ENCODE results near the gene ST14.
"Not testable (repeated sequence)": the region's sequence is repeated elsewhere in the genome, so short reads cannot be mapped to it uniquely, and the experiment has no call there.

ST14 gene

DNA sequence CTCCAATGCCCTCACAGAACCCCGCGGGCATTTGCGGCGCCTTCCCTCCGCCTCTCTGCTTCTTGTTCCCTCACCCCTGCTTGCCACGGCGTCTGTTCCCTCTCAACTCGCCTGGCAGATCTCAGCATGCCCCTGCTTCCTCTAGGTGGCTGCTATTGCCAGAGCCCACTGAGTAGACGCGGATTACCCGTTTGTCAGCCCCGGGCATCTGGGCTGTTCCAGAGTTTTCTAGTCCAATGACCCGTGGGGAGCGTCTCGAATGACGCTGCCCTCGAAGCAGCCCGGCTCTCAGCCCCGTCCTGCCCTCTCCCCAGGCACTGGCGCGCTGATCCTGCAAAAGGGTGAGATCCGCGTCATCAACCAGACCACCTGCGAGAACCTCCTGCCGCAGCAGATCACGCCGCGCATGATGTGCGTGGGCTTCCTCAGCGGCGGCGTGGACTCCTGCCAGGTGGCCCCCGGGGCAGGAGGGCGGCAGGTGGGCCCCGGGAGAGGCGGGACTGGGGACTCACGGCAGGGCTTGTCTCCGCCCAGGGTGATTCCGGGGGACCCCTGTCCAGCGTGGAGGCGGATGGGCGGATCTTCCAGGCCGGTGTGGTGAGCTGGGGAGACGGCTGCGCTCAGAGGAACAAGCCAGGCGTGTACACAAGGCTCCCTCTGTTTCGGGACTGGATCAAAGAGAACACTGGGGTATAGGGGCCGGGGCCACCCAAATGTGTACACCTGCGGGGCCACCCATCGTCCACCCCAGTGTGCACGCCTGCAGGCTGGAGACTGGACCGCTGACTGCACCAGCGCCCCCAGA lies 49.7 kb downstream of the ST14 start:
- no peak for DNase-seq (ENCODE audit: low read depth in 2 of 2)

DNA sequence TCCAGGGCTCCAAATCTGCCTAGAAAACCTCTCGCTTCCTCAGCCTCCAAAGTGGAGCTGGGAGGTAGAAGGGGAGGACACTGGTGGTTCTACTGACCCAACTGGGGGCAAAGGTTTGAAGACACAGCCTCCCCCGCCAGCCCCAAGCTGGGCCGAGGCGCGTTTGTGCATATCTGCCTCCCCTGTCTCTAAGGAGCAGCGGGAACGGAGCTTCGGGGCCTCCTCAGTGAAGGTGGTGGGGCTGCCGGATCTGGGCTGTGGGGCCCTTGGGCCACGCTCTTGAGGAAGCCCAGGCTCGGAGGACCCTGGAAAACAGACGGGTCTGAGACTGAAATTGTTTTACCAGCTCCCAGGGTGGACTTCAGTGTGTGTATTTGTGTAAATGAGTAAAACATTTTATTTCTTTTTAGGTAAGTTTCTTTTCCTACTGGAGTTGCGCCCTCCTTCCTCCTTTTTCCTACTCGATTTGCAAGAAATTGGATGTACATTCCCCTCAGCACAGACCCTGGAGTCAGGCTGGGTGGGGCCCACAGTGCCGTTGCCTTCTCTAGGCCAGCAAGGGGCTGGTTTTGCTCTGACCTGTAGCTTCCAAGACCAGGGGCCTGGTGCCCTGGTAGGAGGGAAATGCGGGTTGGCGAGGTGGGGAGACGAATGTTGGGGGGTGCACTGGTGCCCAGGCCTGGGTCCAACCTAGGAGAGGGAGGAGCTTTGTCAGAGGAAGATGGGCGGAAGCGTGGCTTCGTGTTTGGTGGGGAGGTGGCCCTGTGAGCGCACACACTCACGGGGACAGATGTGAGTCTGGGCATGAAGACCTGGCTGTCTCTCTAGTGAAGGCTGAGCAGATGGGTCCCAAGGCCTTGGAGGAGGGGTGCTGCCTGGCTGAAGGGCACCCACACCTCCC lies 50.6 kb downstream of the ST14 start:
- DNase-seq (ENCODE audit: low read depth in 2 of 2) = no peak

DNA sequence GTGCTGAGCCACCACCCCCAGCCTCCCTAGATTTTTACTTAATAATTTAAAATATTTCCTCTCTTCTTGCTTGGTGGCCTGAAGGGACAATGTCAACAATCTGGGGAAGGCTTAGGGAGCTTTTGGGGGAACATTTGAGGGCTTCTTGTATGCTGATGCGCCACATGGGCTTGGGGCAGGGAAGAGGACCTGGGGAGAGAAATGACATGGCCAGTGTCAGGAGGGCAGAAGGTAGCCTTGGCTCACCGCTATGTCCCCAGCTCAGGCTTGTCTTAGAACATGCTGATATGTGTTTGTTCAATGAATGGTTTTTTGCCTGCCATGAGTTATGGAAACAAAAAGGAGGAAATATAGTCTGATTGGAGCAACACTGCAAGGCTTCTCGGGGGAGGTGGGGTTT lies 51.6 kb downstream of the ST14 start:
- no peak for DNase-seq (ENCODE audit: low read depth in 2 of 2)

DNA sequence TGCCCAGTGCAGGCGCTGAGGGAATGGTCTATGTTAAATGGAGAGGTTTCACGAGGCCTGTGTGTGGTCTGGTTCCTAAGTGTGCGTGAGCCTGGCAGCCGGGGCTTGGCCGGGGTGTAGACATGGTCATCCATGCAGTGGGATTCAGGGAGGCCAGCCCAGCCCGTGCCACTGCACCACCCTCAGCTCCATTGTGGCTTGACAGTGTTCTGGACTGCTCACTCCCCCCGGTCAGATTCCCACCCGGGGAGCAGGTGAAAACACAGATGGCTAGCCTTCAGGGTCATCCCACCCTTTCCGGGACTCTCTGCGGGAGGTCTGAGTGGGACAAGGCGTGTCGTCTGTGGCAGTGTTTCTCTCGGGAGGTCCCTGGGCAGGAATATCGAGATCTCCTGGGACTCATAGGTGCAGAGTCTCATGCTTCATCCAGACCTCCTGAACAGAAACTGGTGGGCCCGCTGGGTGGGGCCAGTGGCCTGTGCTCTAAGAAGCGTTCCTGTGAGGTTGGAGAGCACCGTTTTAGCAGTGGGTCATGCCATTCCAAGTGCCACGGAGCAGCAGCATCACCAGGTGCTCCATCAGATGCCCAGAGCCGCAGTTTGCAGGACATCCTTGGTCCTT lies 52.3 kb downstream of the ST14 start:
- no peak for DNase-seq (ENCODE audit: low read depth in 2 of 2)

DNA sequence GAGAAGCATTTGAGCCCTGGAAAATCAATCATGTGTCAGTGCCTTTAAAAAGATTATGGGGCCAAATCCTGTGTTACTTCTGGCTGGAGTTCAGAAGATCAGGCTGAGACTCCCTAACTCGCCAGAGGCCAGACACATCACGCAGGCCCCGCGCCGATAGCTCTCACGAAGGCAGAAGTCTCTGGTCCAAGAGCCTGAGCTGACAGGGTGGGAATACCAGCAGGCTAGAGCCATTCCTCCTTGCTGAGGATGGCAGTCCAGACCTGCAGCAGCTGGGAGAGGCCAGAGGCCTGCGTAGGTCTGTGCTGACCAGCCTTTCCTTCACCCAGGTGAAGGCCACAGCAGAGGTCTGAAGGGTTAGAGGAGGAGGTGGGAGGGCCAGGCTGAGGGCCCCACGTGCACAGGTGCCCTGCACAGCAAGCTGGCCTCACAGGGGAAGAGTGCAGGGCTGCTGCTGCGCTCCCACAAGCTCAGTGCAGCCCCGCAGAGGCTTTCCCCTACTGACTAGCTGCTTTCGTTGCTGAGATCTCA lies 52.9 kb downstream of the ST14 start:
- DNase-seq (ENCODE audit: low read depth in 2 of 2) = no peak

DNA sequence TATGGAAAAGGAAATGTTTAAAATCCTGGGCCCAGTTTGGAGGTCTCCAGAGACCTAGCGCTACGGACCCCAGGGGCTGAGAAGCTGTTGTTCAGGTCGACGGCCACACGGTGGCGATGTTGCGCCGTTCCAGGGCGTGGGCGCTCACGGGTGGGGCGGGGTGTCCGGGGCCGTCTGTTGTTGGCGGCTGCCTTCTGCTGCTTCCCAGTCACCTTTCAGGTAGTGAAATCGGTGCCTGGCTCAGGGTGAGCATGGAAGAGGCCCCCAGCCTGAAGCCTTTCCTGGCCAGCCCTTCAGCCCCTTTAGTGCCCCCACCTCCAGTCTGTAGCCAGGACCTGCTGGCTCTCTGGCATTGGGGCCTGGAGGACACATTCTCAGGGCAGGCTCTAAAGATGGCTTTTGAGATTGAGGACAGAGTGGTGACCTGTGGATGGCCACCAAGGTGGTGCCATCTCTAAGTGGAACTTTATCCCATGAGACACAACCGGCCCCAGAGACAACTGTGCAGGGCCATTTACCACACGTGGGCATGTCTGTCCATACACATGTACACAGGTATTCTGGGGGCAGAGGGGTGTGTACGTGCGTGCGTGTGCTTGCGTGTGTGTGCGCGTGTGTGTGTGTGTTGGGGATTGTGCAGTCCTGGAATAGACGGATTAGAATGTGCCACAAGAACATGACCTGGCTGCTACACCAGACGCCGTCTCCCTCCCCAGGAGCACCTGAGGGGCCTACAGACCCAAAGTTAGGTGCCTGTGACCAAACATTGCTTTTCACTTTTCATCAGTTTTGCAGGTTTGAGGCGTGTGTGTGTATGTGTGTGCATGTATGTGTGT lies 53.8 kb downstream of the ST14 start:
- peak; percentile 19 to 35 for DNase-seq (ENCODE audit: low read depth in 2 of 2)

DNA sequence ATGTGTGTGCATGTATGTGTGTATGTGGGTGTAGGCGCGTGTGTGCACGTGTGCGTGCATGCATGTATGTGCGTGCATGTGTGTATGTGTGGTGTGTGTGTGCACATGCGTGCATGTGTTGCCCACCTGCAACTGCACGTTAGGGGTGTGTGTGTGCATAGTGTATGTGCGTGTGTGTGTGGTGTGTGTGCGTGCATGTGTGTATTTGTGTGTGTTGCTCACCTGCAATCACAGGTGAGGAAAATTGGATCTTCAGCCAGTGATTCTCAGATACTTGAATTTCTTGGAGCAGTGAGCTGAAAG lies 54.3 kb downstream of the ST14 start:
- DNase-seq (ENCODE audit: low read depth in 2 of 2) = no peak

DNA sequence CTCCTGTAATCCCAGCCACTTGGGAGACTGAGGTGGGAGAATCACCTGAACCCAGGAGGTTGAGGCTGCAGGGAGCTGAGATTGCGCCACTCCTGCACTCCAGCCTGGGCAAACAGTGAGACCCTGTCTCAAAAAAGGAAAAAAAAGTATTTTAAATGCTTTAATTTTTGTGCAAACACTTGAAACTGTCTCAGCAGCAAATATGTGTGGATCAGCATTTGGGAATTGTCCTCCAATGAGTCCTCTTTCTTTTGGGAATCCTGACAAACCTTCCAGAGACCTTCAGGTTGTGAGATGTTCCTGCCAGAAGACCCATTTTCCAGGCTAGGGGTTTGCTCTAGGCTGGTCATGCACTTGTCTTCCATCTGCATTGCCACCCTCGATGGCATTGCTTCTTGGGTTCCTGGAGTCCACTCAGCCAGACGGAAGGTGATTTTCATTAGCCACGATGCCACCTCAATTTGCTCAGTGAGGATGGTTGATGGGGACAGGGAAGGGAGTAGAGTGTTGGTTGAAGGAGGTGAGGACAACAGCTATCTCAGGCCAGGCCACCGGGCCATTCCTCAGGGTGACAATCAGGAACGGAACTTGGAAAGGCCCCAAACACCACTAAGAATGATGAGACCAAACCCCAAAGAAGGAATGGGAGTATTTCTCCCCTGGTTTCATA lies 55.4 kb downstream of the ST14 start:
- DNase-seq (ENCODE audit: low read depth in 2 of 2) = no peak

DNA sequence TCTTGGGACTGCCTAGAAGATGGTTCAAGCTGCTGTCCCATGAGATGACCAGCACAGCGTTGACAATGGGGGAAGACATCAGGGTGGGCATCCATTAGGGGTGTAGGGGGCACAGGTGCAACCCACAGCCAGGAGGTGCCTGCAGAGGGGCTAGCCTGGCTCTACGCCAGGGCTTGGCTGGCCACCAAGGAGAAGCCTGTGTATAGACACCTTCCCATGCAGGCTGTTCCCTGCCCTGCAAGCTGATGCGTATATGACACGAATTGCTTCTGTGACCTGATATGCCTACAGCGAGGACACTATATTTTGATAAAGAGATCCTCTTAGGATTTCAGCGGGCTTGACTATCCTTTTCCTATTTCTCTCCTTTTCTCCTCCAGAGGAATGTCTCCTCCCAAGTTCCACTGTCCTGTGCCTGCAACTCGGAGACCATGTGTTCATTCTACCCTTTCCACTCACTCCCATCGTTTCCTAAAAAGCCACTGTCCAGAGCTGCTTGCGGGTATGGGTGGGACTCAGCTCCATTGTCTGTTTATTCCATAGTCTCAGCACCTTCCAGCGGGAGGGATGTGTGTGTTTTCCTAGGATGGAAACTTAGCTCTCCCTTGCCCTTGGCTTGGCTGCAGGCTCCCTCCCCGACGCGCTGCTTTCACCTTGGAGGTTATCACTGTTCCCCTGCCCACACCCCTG lies 56.1 kb downstream of the ST14 start:
- DNase-seq (ENCODE audit: low read depth in 2 of 2) = no peak

DNA sequence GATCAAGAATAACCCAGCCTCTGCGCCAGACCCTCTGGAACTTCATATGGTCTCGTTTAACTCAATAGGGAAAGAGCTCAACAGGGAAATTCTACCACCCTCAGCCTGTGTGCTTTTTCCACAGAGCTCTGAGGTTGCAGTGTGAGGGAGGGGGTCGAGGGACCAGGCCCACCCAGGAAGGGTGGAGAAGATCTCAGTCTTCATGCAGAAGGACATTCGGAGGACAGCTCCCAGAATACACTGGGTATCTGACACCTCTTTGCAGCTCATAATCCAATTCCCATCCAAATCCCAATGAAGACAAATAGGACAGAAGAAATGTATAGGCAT lies 56.6 kb downstream of the ST14 start:
- no peak for DNase-seq (ENCODE audit: low read depth in 2 of 2)

DNA sequence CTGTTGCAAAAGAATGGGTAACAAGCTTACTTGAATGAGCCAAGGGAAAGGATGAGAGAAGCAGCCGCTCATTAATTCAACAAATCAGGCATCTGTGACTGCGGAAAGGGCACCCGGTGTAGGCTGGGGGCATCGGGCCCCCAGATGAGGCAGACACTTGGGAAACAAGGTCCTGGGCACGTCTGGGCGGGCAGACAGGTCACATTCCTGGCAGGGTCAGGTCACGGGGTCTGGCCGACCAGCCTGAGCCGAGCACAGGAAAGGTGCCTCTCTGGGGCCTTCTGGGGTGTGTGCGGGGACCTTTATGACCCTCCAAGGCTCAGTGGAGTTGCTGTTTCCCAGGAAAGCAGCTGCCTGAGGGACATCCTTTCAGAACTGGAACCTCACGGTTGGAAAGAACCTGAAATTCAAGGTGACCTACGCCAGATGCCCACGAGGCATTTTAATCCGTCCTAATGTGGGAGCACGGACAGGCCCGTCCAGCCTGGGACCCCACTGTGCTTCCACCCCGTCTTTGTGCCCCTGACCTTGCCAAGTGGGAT lies 57.1 kb downstream of the ST14 start:
- no peak for DNase-seq (ENCODE audit: low read depth in 2 of 2)

DNA sequence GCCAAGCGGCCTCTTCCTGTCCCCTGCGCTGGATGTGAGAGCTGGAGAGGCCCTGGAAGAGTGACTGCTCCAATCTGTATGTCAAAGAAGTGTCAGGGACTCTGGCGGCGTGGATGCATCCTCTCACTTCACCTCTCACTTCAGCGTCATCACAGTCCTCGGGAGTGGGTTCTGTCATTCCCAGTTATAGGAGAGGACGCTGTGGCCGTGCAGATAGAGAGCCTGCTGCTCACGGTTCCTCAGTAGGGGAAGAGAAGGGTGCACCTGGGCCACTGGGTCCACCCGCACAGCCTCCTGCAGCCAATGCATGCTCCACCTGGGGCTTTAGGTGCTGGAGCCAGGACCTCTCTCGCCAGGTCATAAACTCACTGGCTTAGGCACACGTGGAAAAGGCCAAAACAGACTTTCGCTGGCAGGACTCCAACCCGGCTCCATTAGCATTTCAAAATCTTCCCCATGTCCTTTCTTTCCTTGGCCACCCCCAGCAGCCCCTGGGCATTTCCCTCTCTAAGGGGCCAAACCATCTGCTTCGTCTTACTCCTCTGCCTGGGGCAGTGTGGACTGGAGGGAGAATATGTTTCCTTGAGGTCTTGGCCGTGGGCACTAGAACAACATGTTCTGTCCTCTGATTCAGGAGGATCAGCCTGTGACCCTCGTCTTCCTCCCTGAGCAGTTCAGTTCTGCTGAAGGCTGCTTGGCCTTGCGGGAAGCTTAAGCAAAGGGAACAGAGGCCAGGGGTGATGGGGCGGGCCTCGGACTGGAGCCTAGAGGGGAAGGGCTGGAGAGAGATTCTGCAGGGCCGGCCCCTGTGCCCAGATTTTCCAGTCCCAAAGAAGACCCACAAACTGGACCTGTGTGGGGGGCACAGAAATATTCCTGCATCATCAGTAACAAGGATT lies 57.8 kb downstream of the ST14 start:
- DNase-seq (ENCODE audit: low read depth in 2 of 2) = no peak

DNA sequence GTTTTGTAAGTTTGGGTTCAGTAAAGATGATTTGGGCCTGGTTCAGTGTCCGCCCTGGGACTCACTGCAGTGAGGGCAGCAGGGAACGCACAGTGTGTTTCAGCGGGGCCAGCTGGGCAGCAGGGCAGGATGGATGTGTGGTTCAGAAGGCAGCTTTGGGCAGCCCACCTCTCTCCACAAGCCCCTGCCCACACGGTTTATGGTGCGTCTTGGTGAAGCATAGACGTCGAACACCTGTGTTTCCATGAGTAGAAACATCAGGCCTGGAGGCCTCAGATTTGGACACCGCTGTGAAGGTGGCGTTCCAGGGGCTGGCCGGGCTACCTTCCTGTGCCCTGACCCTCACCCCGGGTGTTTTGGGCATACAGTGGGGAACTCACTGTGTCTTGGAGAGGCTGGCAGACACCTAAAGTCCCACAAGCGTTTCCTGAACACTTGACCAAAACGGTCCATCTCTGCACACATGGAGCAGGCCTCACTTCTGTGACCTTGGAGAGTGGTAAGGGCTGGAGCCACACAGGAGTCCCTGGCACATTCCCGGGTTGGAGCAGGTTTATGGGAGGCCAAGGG lies 59.0 kb downstream of the ST14 start:
- DNase-seq (ENCODE audit: low read depth in 2 of 2) = no peak

DNA sequence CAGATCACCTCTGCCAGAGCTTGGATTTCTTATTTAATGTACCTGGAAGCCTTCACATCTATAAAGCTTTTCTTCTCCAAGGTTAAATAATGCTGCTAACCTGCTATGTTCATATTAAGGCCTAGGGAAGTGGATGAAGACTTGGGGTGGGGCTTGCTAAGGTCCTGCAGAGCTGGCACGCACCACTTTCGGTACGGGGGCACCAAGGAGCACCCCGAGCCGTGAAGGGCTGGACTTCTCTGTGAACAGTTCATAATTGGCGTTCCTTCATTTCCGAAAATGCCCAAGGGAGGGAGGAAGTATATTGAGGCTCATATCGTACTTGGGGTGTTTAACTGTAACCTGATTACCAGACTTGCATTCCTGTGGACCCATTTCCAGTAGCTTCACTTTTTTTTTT lies 59.6 kb downstream of the ST14 start:
- no peak for DNase-seq (ENCODE audit: low read depth in 2 of 2)

DNA sequence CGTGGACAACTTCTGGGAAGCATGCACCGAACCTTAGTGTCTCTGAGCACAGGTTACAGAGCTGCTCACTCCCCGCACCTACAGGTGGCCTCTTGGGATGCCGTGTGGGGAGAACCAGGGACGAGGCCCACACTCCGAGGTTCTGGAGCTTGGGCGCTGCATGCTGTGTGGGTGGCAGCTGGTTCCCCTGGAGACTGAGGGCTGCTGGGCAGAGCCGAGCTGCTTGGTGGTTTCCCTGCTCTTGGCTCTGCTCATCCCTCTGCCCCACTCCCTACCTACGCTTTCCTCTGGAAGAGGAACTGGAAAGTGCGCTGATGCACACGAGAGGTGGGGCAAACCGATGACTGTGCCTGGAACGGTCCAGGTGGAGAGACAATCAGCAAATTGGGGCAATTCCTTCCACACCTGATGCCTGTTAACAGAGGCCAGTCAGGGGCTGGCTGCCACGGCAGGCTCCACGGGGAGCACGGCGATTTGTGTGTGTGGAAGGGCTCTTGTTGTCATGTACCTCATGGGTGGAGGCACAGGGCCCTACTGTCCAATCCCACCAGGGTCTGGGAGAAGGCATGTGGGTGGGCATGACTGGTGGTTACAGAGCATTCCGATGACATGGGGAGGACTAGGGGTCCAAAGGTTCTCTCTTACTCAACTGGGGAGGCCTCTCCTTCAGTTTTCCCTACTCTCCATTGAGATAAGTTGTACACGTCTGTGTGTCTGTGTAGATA lies 60.9 kb downstream of the ST14 start:
- no peak for DNase-seq (ENCODE audit: low read depth in 2 of 2)

DNA sequence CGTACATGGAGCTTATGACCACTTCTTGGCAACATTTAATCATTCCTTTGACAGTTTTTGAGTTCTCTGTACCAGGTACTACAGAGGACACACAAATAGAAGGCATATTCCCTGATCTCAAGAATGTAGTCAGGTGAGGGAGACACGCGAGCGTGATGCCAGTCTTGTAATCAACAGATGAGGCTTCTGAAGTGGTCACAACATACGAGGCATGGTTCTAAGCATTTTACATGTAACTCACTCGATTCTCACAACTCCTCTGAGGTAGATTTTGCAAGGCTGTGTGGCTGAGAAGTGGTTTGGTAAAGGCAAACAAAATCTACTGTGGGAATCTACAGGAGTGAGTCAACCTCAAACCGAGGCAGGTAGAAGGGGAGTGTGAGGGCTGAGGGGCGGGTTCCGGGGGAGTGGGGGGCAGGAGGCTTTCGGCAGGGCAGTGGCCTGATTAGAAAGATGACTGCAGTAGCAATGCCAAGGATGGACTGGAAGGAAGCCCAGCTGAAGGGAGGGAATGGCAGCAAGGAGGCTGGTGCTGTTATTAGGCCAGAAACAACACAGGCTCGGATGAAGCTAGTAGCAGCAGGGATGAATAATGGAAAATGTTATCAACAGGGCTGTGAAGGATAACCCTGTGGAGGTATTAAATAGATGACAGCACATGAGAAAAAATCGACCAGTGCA lies 63.8 kb downstream of the ST14 start:
- no peak for DNase-seq (ENCODE audit: low read depth in 2 of 2)

DNA sequence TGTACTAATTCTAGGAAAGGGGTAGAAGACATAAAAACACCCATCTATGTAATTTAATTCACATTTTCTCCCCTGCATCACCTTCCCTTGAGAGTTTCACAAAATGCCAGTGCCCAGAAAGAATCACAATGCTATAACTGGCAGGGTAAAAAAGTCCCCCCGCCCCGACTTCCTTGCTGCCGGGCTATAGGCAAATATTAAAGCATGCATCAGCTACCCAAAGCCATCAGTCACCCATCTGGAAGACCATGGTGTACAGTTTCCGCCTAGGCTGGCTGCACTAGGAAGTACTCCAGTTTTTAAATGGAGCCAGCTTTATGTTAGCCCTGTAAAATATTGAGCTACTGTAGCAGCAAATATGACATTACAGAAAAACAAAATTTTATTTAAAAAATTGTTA lies 67.8 kb downstream of the ST14 start:
- DNase-seq (ENCODE audit: low read depth in 2 of 2) = no peak

DNA sequence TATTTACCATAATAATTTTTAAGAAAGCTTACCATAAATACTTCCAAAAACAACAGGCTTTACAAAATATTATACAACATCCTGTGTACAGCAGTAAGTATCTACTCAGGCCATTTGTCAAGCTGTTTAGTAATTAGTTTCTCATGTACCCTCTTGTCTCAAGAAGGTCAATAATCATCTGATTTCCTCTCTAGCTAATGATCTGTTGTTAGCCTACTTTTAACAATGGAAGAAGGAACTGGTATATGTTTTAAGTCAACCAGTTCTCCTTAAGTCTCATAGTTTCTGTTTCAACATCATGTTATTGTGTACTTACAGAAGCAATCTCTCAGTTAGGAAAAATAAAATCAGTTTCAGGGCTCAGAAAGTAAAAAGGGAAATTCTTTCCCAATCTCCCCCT lies 73.9 kb downstream of the ST14 start:
- DNase-seq (ENCODE audit: low read depth in 2 of 2) = not testable (repeated sequence)

Measured in stimulated activated CD8-positive, alpha-beta memory T cell treated with anti-CD3 and anti-CD28 coated beads, Interleukin-15, amount 100 ng/mL, for 4 hours (primary cell).